HT-29 (cell line): ENCODE results near the gene NRG3. TPM values are rescaled to one million over a fixed set of nuclear protein-coding genes. Genes with fewer than 3 reads are reported as not detected.
A peak's percentile ranks its signal among the peaks of the same experiment; 100 is the strongest.
"Not testable (repeated sequence)": the region's sequence is repeated elsewhere in the genome, so short reads cannot be mapped to it uniquely, and the experiment has no call there.

Experiments
- DNase-seq: peaks from one replicate; pipeline ENCODE4 v3.0.0-alpha.2; 2015; ENCODE audit warnings: low spot score
- total RNA-seq: library from RNA; depleted of rRNA; stranded (reverse); fragments of >200 nt; shearing (Covaris generic); gene quantifications from 2 replicates; pipeline ENCODE4 v1.2.3, GENCODE V29; 2014

Gene NRG3
- total RNA-seq, 1 experiment from 2014 or later, result not detected

GRCh38 chr10:82668221-82668895, 793.4 kb downstream of the NRG3 start:
- DNase-seq, result no peak

DNA sequence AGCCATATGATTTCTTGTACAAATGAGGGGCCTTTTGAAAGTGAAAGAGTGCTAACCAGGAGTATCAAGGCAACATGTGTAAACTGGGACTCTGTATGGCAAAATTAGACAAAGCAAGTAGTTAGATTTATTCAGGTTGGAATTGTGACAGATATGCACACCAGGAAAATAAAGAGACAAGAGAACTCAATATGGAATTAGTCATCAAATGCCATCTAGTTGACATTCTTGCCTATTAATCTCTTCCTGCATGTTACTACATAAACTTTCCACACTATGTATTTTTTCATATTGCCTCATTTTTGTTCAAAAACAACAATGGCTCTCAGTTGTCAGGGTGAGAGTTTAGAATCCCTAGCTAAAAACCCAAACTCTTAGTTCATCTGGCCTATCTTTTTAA, 799.0 kb downstream of the NRG3 start:
- DNase-seq, result no peak

DNA sequence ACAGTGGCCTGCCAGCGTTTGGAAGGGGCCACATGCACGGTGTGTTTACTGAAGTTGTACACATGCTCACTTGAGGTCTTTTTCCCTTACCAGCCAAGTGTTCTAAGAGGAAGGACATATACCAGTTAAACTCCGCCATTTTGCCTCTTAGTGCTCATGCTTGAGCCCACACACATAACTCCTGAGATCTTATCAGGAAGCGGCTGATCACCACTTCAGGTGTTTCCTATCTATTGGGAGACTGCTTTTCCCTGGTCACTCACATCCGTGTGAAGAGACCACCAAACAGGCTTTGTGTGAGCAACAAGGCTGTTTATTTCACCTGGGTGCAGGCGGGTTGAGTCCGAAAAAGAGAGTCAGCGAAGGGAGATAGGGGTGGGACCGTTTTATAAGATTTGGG, 802.9 kb downstream of the NRG3 start:
- not testable (repeated sequence) for DNase-seq

- not testable (repeated sequence) for DNase-seq
Measured at GRCh38 chr10:82678451-82678850, 803.5 kb downstream of the NRG3 start.

DNA sequence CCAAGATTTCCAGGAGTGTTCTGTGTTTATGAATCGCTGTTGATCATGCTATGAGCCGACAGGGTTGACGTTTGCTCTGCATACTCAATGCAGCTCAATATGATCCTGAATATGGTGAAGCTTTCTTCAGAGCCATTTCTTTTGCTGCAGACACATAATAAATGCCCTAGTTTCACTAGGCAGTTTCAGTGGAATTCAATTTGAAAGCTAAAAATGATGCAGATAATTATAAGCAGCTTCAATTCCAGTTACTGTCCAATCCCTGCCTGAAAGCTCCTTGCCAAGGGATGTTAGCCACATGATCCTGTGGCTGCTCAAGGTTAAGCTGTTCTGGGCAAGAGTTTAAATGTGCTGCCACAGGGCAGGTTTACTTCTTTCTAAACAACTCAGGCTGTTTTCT, 805.6 kb downstream of the NRG3 start:
- no peak for DNase-seq

DNA sequence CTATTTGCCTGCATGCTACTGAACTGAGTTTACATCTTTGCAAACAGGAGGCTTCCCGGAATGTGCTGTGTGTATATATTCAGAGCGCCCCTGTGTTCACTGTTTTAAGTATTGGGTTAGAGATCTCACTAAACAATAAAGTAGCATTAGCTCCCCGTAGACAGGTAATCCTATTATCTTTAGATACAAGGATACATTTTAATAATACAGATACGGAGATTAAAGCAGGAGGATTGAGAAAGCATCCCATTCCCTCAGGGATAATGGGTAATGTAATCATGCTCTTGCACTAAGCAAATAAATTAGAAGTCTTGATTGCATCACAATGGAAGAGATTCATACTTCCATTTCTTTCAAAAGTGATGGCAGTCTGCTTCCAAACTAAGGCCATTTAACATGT, 809.0 kb downstream of the NRG3 start:
- DNase-seq, result no peak

GRCh38 chr10:82685087-82685486, 810.1 kb downstream of the NRG3 start:
- no peak for DNase-seq

GRCh38 chr10:82691211-82691610, 816.2 kb downstream of the NRG3 start:
- no peak for DNase-seq

- no peak for DNase-seq
Measured at GRCh38 chr10:82692458-82692857, 817.5 kb downstream of the NRG3 start.

DNA sequence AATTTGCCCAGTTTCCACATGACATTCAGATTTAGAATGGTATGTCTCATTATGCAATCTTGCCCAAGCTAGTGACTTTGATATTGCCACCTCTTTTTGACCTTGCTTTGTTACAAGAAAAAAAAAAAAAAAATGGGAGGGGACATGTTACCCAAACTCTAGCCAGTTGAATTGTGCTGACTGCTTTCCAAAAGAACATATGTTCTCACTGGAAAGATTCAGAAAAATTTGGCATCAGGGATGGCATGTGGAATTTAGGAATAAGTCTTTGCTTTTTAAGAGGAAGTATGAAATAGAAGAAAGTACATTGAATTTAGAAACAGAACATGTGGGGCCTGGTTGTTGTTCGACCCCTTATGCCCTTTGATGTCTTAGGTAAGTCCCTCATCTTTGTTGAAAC, 846.8 kb downstream of the NRG3 start:
- DNase-seq, result no peak

GRCh38 chr10:82722273-82722672, 847.3 kb downstream of the NRG3 start:
- DNase-seq, result no peak

- no peak for DNase-seq
Measured at GRCh38 chr10:82736305-82736704, 861.3 kb downstream of the NRG3 start.

DNA sequence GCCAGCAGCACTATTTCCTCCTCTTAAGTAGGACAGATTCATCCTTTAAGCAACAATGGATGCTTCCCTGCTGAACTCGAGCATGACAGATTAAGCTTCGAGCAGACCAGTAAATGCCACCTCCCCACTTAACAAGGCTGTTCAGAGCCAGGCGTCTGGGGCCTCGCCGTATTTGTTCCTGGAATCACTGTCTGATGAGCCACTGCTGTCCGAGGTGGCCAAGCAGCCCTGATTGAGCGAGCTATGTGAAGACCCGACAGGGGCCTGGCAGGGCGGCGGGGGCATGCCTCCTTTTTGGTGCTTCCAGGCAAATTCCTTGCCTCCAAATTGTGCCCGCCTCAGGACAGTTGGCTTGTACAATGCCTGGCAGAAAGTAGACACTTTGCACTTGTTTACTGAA, 862.6 kb downstream of the NRG3 start:
- DNase-seq, result no peak

DNA sequence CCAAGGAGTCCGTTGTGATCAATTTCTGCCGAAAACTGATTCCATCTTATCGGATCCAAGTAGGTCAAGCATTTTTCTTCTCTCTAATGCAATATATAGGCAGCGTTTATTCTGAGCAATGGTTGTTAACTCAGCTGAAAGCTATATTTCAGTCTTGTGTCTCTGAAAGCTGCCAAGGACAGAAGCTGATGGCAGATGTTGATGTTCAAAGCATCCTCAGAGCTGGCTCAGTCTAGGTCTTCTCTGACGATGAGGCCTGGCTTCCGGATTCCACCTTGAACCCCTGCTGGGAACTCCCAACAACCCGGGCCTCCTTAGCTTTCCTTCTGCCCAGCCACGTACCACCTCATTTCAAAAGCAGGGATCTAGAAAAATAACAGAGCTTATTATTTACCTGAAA, 863.6 kb downstream of the NRG3 start:
- no peak for DNase-seq

- DNase-seq, result peak; percentile 21
Measured at GRCh38 chr10:82742478-82742877, 867.5 kb downstream of the NRG3 start.

GRCh38 chr10:82742898-82743297, 867.9 kb downstream of the NRG3 start:
- DNase-seq, result no peak

DNA sequence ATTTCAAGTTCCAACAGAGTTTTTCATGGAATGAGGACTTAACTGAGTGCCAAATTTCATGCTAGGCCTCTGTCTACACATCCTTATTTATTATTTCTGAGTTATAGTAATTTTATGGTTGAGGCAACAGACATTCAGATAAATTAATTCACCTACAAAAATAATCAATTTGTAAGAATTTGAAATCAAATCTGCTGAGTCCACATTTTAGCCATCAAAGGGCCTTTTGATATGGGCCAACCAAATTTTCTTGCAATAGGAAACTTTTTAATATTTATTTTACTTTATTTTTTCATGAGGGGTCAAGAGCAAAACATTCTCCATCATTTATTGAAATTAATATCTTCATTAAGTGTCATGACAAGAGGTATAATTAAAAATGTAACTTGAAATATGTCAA, 875.5 kb downstream of the NRG3 start:
- DNase-seq, result no peak

- no peak for DNase-seq
Measured at GRCh38 chr10:82757397-82757796, 882.4 kb downstream of the NRG3 start.

GRCh38 chr10:82757901-82758300, 882.9 kb downstream of the NRG3 start:
- DNase-seq, result no peak

GRCh38 chr10:82759050-82759449, 884.1 kb downstream of the NRG3 start:
- DNase-seq, result no peak

GRCh38 chr10:82762641-82763040, 887.6 kb downstream of the NRG3 start:
- no peak for DNase-seq

DNA sequence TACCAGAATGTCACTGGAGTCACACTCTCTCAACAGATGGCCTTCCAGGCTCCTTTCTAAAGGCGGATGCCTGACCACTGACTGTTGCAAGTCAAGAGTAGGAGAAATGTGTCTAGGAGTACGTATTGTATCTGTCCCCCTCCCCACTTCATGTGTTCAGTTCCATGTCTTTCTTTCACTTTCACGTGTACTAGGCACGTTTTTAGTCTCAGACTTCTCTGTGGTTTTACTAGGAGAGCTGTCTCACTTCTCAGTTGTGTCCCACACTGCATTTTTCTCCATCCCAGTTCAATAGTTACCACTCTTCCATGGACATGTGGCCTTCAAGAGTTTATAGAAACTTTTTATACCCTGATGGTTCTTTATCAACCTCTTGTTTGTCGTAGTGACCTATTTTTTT, 893.0 kb downstream of the NRG3 start:
- DNase-seq, result no peak

GRCh38 chr10:82778908-82779307, 903.9 kb downstream of the NRG3 start:
- no peak for DNase-seq

DNA sequence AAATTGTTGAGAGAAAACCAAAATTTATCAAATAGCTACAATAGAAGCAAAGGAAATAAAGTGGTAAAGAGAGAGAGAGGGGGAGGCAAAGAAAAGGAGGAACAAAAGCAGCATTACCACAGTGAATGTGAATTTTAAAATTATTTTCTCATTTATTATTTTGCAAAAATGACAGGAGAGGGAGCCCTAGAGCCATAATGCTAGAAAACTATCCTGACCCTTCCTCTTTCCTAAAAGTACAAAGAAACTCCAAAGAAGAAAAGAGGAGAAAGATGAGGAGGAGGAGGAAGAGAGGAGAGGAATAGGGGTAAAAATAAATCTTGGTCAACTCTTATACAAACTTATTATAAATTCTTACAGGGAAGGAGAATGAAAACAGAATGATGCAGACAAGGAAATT, 921.5 kb downstream of the NRG3 start:
- DNase-seq, result peak; percentile 12
